ENCODE data around the gene MIOS. TPM values are rescaled to one million over a fixed set of nuclear protein-coding genes. Genes with fewer than 3 reads are reported as not detected.

The MIOS gene
- total RNA-seq, 1 donor from 2014 or later, result 81.3 TPM

GRCh38 chr7:7522421-7522820 lies 44.3 kb upstream of the MIOS start:
- ChIA-PET POLR2A (interaction anchor here (0.6 kb wide), 2 partner anchors 480 to 1073 kb away, joined by 3 to 6 read pairs; no protein-coding TSS in a partner anchor), CTCF (no interaction called here)
- no peak overlapping the region for H3K4me3 Mint-ChIP-seq
- no peak for ATAC-seq (ENCODE audit: low read depth)
- no peaks in the 10 kb centered on the region for H3K9me3 Mint-ChIP-seq
- H3K27me3 Mint-ChIP-seq, result no peaks in the 10 kb centered on the region
- DNase-seq, result no peak
- no peak overlapping the region for H3K27ac Mint-ChIP-seq
- H3K36me3 Mint-ChIP-seq (ENCODE audit: low read depth), result no peaks in the 10 kb centered on the region
- intact Hi-C loops (cut with micrococcal nuclease), result no loop called here
- no peak for TF ChIP-seq CTCF (IDR thresholded peaks at IDR 0.05)
- H3K4me1 Mint-ChIP-seq, result no peaks in the 10 kb centered on the region

- ChIA-PET POLR2A (no interaction called here), CTCF (no interaction called here)
- intact Hi-C loops (cut with micrococcal nuclease), result no loop called here
- Mint-ChIP-seq H3K4me1 (no peaks in the 10 kb centered on the region), H3K27me3 (no peaks in the 10 kb centered on the region), H3K9me3 (no peaks in the 10 kb centered on the region), H3K36me3 (ENCODE audit: low read depth) (no peaks in the 10 kb centered on the region), H3K4me3 (no peak overlapping the region), H3K27ac (no peak overlapping the region)
- ATAC-seq (ENCODE audit: low read depth) (no peak), DNase-seq (no peak)
- no peak for TF ChIP-seq CTCF (IDR thresholded peaks at IDR 0.05)
Measured at GRCh38 chr7:7524121-7524520, 42.6 kb upstream of the MIOS start.

GRCh38 chr7:7526006-7526405 lies 40.7 kb upstream of the MIOS start:
- Mint-ChIP-seq H3K9me3 (no peaks in the 10 kb centered on the region), H3K4me1 (no peaks in the 10 kb centered on the region), H3K4me3 (no peak overlapping the region), H3K27ac (no peak overlapping the region), H3K36me3 (ENCODE audit: low read depth) (no peaks in the 10 kb centered on the region), H3K27me3 (no peaks in the 10 kb centered on the region)
- DNase-seq (no peak), ATAC-seq (ENCODE audit: low read depth) (no peak)
- CTCF ChIA-PET, result no interaction called here
- POLR2A ChIA-PET, result no interaction called here
- no peak for TF ChIP-seq CTCF (IDR thresholded peaks at IDR 0.05)
- intact Hi-C loops (cut with micrococcal nuclease), result no loop called here

GRCh38 chr7:7527047-7527446 lies 39.6 kb upstream of the MIOS start:
- intact Hi-C loops (cut with micrococcal nuclease), result no loop called here
- no peak overlapping the region for H3K27ac Mint-ChIP-seq
- no peak for TF ChIP-seq CTCF (IDR thresholded peaks at IDR 0.05)
- no peaks in the 10 kb centered on the region for H3K27me3 Mint-ChIP-seq
- H3K4me3 Mint-ChIP-seq, result no peak overlapping the region
- ChIA-PET CTCF (no interaction called here), POLR2A (no interaction called here)
- no peaks in the 10 kb centered on the region for H3K9me3 Mint-ChIP-seq
- DNase-seq (no peak), ATAC-seq (ENCODE audit: low read depth) (no peak)
- no peaks in the 10 kb centered on the region for H3K4me1 Mint-ChIP-seq
- H3K36me3 Mint-ChIP-seq (ENCODE audit: low read depth), result no peaks in the 10 kb centered on the region

- intact Hi-C loops (cut with micrococcal nuclease), result no loop called here
- DNase-seq (no peak), ATAC-seq (ENCODE audit: low read depth) (no peak)
- H3K9me3 Mint-ChIP-seq, result no peaks in the 10 kb centered on the region
- TF ChIP-seq CTCF (IDR thresholded peaks at IDR 0.05), result no peak
- no peak overlapping the region for H3K27ac Mint-ChIP-seq
- no peaks in the 10 kb centered on the region for H3K4me1 Mint-ChIP-seq
- H3K4me3 Mint-ChIP-seq, result no peak overlapping the region
- no peaks in the 10 kb centered on the region for H3K27me3 Mint-ChIP-seq
- ChIA-PET POLR2A (no interaction called here), CTCF (no interaction called here)
- H3K36me3 Mint-ChIP-seq (ENCODE audit: low read depth), result no peaks in the 10 kb centered on the region
Measured at GRCh38 chr7:7529328-7529727, 37.4 kb upstream of the MIOS start.
